AML-193 (cell line): ENCODE measurements around the gene TMEM62.

Experiments
- DNase-seq, 2 experiments: peaks; one replicate each; lab custom pipeline; 2025; lab: John Stamatoyannopoulos, UW

Gene TMEM62

GRCh38 chr15:43232289-43232874 is 99.0 kb downstream of the TMEM62 start:
- DNase-seq = no peak
